ENCODE data around the gene DVL1.
"Not testable (repeated sequence)": the region's sequence is repeated elsewhere in the genome, so short reads cannot be mapped to it uniquely, and the experiment has no call there.

DVL1 gene

DNA sequence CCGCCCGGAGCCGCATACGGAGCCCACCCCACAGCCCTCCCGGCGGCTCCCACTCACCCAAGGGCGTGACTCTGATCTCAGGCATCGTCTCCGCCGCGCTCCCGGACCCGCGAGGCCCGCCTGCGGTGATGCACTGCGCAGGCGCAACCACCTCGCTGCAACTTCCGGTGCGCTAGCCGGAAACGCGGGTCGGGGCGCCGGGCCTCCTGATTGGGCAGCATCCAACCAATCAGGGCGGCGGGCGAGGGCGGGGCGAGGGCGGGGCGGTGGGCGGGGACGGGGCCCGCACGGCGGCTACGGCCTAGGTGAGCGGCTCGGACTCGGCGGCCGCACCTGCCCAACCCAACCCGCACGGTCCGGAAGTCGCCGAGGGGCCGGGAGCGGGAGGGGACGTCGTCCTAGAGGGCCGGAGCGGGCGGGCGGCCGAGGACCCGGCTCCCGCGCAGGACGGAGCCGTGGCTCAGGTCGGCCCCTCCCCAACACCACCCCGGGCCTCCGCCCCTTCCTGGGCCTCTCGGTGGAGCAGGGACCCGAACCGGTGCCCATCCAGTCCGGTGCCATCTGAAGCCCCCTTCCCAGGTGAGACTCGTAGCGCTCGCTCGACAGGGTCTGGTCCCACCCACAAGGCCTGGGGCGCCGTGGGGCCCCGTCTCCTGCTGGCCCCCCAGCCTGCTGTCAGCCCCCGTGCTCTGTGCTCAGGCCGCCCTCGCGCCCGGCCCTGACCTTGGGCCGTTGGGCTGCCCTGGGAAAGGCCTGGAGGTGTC is 24.5 kb downstream of the DVL1 start, which contains the start of the genes CPTP and INTS11:
CPTP (plus strand) TSS at position 279 of the 764 bp plus-strand sequence. CDS start 2,109 bp downstream, outside the sequence.
INTS11 (minus strand) TSS at position 137 of the 764 bp plus-strand sequence; CDS start at position 85, 52 bp downstream.
- DNase-seq: peak; percentile 87

DNA sequence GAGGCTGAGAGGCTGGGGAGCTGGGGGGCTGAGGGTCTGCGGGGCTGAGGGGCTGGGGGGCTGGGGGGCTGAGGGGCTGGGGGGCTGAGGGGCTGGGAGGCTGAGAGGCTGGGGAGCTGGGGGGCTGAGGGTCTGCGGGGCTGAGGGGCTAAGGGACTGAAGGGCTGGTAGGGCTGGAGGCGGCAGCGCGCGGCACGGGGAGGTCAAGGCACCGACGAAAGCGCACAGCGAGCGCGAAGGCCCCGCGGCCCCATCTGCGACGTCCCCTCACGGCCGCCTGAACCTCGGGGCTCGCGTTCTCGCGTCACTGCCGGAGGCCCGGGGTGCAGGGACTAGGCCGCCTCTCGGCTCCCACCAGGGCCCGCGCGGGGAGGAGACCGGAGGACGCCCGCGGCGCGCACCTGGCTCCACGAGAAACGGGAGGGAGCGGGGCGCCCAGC is 25.1 kb downstream of the DVL1 start:
- no peak for DNase-seq

DNA sequence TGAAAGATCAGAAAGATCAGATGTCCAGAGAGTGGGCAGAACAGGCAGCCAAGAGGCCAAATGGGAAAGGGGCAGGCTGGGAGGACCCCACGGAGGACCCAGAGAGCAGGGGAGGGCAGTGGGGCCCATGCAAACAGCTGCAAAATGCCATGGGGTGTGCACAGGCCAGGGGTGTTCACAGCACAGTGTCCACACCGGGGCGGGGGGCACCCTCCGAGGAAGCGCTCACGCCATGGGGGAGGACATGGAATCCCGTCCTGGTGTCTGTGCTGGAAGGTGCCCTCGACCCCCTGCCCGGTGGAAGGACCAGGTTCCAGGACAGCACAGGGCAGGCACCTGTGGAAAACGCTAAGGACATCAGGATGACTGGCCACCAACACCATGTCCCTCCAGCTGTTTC is 26.3 kb downstream of the DVL1 start:
- DNase-seq: no peak

DNA sequence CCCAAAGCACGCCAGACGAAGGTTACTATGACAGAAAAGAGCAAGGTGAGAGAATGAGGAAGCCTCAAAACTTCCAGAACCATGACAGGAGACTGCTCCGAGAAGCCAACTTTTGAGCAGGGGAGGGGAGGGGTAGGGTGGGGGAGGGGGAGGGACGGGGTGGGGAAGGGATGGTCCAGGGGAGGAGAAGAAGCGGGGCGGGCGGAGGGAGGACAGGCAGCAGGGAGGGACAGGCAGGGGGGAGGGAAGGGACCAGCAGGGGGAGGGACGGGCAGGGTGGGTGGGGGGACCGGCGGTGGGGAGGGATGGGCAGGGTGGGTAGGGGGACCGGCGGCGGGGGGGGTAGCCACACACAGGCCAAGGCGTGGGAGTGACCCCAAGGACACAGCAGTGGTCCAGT is 26.8 kb downstream of the DVL1 start:
- DNase-seq: no peak

DNA sequence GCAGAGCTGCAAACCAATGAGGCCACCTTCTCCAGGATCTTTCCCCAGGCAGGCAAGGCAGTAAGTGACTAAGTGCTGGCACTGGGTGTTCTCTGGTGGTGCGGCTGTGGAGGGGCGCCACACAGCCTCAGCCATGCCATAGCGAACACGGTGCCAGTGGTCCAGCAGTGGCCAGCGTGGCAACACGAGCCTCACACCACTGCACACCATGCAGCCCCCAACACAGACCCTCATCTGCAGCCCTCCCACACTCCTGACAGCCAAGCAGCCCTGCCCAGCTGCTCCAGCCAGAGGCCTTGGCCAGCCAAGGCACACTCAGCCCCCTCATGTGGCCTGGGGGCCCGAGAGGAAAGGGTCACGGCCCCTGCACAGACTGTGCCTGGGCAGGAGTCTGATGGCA is 27.7 kb downstream of the DVL1 start:
- DNase-seq: no peak

DNA sequence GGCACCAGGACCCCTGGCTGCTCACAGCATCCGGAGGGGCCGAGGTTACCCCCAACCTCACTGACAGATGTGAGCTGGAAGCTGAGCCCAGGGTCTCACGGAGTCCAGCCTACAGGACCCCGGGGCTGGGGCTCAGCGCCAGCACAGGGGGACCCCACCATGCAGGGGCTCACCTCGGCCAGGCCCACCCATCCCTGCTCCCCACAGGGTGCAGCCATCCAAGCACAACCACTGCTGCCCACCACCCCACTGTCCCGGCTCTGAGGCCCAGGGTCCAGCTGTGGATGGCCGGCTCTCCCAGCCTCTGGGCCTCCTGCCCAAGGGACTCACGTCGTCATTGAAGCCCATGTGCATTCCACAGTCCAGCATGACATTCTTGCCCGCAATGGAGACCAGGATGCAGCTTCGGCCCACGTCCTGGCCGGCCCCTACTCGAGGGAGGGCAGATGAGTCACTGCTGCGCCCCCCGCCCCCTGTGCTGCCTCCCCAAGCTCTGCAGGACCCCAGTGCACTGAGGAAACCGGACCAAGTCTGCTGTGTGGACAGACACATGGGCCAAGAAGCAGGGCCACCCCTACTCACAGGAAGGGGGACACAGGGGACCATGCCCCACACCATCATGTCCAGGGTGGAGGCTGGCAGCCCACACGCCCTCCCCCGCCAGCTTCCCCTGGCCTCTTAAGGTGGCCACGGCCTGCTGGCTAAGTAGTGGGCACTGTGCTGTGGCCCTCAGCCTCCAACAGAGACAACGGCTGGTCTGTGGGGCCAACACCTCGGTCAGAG is 28.4 kb downstream of the DVL1 start:
- DNase-seq: no peak

DNA sequence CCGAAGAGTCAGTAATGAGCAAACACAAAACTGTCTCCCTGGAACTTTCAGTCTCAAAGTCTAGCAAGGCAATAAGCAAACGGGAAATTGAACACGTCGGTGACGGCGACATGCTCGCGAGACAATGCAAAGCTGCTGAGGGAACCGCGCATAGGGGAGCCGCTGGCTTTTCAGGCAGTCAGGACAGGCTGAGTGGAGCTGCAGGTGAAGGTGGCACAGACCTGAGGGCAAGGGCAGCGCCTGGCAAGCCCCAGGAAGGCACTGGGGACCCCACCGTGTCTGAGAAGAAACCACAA is 29.6 kb downstream of the DVL1 start:
- DNase-seq: no peak

DNA sequence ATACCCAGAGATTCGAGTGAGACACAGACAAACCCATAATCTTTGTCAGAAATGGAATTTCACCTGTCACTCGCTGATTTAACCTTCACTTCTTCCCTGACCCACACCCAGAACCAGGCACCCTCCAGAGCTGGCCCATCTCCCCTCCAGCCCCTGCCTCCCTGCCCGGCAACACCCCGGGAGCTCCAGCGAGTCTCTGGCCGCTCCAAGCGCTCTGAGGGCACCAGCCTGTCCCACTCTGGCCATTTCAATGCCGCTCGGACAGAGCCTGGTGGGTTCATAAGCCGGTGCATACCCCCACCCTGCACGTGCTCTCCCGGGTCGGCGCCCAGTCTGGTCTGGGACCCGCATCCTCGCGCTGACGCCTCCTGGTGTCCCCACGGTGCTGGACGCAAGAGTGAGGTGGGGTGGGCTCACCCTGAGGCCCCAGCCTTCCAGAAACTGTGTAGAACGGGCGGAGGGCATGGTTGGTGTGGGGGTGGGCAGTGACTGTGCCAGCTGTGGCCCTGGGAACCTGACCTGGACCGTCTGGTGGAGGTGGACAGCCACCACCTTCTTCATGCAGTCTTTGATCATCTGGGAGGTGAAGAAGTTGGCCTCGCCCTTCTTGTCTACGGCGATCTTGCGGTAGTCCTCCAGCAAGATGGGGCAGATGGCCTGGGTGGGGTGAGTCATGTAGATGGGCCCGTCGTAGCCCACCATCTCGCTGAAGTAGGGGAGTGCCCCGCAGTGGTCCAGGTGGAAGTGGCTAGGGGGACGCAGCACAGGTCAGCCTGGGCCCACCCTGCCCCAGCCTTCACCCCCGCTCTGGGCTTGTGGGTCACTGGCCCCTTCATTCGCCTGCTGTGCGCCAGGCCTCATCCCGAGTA is 30.2 kb downstream of the DVL1 start:
- DNase-seq: no peak

DNA sequence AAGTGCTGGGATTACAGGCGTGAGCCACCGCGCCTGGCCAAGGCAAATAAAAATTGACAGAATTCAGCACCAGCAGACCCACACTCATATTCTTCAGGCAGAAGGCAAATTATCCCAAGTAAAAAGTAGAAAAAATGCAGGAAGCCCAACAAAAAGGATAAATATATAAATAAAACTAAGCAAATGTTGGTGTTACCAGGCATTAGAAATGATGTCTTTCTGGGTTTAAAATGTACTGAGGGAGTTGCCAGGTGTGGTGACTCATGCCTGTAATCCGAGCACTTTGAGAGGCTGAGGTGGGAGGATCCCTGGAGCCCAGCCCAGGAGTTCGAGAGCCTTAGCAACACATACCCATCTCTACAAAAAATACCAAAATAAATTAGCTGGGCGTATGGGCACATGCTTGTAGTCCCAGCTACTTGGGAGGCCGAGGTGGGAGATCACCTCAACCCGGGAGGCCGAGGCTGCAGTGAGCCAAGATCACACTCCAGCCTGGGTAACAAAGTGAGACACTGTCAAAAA is 31.0 kb downstream of the DVL1 start:
- DNase-seq: no peak

DNA sequence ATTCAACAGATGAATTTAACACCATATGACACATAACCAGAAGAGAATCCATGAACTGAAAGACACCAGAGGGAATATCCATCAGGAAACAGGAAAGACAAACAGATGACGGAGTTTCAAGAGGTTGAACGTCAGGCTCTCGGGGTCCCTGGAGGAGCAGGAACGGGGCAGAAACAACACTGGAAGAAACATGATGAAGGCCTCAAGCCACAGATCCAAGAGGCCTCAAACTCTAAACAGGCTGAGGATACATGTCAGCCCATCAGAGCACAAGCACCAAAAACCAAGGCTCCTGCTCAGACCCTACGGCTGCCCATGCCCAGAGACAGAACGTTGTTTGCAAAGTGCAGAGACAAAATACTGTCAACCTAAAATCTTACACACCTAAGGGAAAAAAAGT is 31.8 kb downstream of the DVL1 start:
- no peak for DNase-seq

DNA sequence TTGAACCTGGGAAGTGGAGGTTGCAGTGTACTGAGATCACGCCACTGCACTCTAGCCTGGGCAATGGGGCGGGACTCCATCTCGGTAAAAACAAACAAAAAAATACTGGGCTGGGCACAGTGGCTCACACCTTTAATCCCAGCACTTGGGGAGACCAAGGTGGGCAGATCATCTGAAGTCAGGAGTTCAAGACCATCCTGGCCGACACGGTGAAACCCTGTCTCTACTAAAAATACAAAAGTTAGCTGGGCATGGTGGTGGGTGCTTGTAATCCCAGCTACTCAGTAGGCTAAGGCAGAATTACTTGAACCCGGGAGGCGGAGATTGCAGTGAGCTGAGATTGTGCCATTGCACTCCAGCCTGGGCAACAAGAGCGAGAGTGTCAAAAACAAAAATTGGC is 33.0 kb downstream of the DVL1 start:
- DNase-seq: not testable (repeated sequence)

DNA sequence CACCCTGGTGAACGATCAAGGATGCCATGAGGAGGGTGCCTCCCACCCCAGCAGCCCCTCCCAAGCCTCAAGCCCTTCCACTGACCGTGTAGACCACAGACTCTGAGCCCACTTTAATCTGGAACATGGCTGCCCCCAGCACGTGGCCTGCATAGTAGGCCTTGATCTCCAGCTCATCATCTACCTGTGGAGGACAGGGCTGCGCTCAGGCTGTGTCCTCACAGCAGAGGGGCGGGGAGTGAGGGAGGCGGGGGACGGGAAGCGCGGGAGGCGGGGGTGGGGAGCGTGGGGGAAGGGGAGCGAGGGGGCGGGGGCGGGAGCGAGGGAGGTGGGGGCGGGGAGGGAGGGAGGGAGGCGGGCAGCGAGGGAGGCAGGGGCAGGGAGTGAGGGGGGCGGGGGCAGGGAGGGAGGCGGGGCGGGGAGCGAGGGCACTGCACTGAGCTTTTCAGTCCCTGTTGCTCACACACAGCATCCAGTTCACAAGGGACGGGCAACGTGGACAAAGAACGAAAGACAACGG is 33.7 kb downstream of the DVL1 start:
- no peak for DNase-seq

DNA sequence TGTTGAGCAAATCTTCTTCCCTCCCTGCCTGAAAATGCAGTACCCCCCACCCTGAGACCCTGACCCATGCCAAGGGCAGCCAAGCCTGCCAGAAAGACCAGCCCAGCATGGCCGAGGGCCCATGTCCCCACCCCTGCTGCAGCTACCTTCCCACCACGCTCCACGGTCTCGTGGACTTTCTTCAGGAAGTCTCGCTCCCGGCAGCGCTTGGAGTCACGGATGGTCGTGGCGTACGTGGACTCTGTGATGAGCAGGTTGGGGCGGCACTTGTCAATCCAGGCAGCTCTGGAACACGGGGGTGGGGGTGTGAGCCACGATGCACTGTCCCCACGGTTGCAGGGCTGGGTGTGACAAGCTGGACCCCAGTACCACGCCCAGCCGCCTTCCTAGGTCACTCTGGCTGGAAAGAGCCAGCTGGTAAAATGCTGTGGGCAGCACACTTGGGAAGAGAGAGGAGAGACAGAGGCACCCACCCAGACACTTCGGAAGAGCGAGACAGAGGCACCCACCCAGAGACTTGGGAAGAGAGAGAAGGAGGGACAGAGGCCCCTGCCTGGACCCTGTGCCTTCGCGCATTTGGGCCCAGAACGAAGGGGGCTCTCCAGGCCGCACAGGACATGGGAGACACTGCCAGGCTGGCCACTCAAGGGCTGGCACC is 34.4 kb downstream of the DVL1 start:
- no peak for DNase-seq

DNA sequence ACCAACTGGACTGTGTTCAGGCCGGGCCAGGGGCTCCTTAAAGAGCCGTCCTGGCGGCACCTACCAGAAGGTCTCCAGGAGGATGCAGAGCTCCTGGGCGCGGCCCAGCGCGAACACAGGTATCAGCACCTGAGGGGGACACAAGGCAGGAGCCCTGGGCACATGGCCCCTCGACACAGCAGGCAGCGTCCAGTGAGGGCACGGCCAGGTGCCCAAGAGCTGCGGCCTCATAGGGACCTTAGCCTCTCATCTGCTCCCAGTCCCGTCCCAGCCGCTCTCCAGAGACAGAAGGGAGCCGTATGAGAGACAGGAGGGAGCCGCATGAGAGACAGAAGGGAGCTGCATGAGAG is 35.0 kb downstream of the DVL1 start:
- no peak for DNase-seq

DNA sequence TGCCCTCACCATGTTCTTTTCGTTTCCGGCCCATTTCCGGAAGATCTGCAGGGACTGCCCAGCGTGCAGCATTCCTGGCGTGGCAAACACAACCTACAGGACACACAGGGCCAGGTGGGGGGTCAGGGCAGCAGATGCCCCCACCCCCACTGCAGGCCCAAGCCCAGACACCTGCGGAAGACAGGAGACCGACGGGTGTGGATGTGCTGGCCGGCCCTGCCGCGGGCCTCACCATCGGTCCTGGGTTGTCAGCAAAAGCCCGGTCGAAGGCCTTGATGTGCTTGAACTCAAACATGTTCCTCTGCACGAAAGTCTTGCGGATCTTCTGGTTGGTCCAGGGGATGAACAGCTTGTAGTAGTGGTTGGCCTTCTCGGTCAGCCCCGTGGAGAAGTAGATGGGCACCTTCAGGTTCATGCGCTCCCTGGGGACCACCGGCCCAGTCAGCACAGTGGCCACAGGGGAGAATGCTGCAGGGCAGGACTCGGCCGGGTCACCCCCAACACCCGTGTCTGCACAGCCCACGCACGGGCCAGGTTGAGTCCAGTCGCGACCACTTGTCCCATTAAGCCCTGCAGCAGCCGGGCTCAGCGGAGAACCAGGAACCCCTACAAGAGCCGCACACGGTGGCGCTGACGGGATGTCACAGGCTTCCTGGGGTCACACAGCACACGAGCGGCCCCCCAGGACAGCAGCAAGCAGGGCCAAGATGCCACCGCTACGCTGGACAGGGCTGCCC is 35.5 kb downstream of the DVL1 start:
- DNase-seq: no peak

DNA sequence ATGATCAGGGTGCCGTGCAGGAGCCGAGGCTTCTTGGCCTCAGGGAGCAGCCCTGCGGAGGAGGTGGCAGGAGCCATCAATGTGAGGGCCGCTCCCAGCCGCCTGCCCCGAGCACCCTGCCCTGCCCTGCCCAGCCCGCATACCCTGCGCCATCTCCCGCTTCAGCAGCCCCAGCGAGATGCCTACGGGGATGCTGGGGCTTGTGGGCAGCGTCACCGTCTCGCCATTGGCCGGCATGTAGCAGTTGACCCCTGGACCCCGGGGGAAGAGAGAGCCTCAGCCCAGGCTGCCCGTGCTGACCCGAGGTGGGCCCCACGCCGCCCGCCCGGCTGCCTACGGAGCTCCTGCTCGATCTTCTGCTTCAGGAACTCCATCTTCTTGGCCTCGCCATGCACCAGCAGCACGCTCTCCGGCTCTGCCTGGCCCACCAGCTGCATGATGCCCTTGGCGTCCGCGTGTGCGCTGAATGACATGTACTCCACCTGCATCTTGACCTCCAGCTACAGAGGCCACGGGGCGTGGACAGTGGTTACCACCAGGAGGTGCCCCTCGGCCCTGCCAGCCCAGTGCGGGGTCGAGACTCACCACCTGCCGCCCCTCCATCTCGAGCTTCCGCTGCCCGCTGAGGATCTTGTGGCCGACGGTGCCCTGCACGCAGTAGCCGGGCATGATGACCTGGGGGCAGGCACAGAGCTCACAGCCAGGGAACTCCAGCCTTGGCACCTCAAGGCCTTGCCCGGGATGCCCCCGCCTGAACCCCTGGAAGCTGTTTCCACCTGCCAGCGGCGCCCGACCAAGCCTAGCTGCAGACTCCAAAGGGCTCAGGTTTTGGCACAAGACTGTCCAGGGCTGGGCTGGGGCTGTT is 36.5 kb downstream of the DVL1 start:
- DNase-seq: no peak

DNA sequence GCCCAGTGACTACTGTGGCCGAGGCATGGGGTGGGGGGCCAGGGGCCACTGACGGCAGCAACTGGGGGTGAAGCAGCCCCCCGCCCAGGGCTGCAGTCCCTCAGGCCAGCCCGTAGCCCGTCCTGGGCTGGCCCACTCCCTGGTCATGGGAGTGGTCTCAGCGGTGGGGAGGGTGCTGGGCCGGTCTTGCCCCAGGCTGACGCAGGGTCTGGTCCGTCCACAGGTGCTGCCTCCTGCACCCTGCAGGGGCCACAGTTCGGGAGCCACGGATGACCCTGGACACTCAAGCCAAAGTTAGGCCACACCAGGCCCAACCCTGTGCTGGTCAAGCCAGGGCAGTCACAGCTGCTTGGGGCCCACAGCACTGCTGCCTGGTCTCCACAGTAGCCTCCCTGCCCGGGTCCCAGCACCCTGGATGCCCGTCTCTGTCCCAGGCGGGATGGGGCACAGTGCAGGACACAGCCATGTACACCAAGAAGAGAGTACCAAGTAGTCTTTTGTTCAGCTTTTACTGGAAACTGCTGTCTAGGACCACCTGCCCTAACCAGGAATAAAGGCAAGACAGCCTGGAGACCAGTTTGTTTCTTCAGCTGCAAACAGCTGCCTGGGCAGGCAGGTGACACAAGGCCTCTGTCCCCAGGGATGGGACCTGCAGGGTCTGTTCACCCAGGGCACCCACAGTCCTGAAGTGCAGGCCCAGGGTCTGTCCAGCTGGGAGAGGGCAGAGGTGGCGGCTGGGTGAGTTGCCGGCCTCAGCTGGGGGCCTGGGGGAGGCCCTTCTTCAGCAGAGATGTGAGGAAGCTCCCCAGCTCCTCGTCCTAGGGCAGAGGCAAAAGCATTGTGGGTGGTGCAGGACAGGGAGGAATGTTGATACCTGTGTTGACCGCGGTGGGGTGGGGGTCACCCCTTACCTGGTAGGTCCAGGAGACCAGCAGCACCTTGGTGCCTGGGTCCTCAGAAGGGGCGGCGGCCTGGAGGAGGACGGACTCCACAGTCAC is 37.8 kb downstream of the DVL1 start:
- DNase-seq: no peak

DNA sequence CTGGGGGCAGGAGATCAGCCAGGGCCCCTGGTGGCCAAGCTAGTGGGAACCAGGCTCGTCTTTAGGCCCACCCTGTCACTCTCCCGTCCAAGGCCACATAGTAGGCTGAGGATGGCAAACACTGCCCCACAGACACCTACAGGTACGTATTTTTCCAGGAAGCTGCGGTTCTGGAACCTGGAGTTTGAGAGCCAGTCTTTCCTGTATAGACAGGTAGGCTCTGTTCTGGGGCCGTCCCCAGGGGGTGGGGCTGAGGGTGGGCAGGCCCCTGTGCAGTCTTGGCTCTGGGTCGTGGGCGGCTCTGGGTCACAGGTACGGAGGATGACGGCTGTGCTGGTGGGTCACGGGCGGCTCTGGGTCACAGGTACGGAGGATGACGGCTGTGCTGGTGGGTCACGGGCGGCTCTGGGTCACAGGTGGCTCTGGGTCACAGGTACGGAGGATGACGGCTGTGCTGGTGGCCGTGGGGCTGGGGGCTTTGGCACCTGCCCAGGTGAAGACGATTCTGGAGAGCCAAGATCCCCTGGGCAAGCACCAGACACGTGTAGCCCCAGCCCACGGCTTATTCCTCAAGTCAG is 38.7 kb downstream of the DVL1 start:
- DNase-seq: no peak

DNA sequence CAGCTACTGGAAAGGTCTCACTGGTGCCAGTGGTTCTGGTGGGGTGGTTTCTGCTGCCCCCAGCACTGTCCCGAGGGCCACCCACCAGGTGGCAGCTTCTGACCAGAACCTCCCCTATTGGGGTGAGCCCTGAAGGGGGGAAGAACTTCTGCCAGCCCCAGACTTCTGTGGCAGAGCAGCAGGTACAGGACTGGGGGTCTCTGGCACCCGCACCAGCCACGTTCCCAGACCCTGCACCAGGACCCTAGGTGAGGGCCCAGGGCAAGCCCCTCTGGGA is 39.2 kb downstream of the DVL1 start:
- DNase-seq: no peak
